HEK293 (cell line): ENCODE measurements around the gene CTNNA2.

ENCODE experiments used
- CTCF ChIA-PET: fragments of 350-600 bp; formaldehyde crosslinking; extraction: SDS; loops from one replicate; lab custom pipeline; 2021; ENCODE audit warnings: antibody characterized with exemption; lab: Yijun Ruan, JAX
- POLR2A ChIA-PET: fragments of 300-600 bp; formaldehyde crosslinking; extraction: SDS; loops from one replicate; lab custom pipeline; 2020; ENCODE audit warnings: antibody characterized with exemption, inconsistent platforms; lab: Yijun Ruan, JAX
- H3K27ac ChIP-seq: fragments of 200-500 bp; sonication (Bioruptor generic); 2 replicates; pipeline ENCODE4 v1.5.1; 2014; ENCODE audit warnings: low read depth, low read length, control low read depth, inconsistent platforms; ENCODE audit errors: extremely low read depth
- H3K36me3 ChIP-seq, 2 experiments: fragments of 200-500 bp in 1 of 2; sonication (Bioruptor generic) in 1 of 2; 1 replicate in 1 of 2; 2 replicates in 1 of 2; pipeline ENCODE4 v1.5.1; 2014 to 2017; ENCODE audit warnings: inconsistent platforms in 2 of 2, low read length in 2 of 2; ENCODE audit not compliant: control insufficient read depth in 2 of 2, insufficient read depth in 1 of 2
- H3K4me1 ChIP-seq: fragments of 200-500 bp; sonication (Bioruptor generic); 2 replicates; pipeline ENCODE4 v1.5.1; 2014; ENCODE audit warnings: mild to moderate bottlenecking, low read length, inconsistent platforms; ENCODE audit not compliant: control insufficient read depth, insufficient read depth
- H3K4me3 ChIP-seq: 2 replicates; pipeline ENCODE4 v1.5.1; 2011; ENCODE audit warnings: low read depth, mild to moderate bottlenecking, control low read depth, low read length, moderate library complexity
- H3K9me3 ChIP-seq: fragments of 200-500 bp; sonication (Bioruptor generic); 2 replicates; pipeline ENCODE4 v1.5.1; 2014; ENCODE audit warnings: low read depth, low read length, inconsistent platforms; ENCODE audit not compliant: control insufficient read depth, insufficient read depth
- KLF16 ChIP-seq: fragments of 450-650 bp; formaldehyde crosslinking; IDR thresholded peaks from 2 replicates; pipeline ENCODE4 v1.5.1; 2017; ENCODE audit warnings: missing biosample characterization, missing genetic modification characterization
- KLF7 ChIP-seq: fragments of 450-650 bp; formaldehyde crosslinking; IDR thresholded peaks from 2 replicates; pipeline ENCODE4 v1.5.1; 2016; ENCODE audit warnings: missing biosample characterization, missing genetic modification characterization, borderline replicate concordance
- MYNN ChIP-seq: fragments of 450-650 bp; formaldehyde crosslinking; IDR thresholded peaks from 2 replicates; pipeline ENCODE4 v1.5.1; 2016; ENCODE audit warnings: missing biosample characterization, missing genetic modification characterization, borderline replicate concordance
- PRDM10 ChIP-seq: fragments of 450-650 bp; formaldehyde crosslinking; IDR thresholded peaks from 2 replicates; pipeline ENCODE4 v1.5.1; 2016; ENCODE audit warnings: missing biosample characterization, missing genetic modification characterization
- SCRT1 ChIP-seq: fragments of 450-650 bp; formaldehyde crosslinking; IDR thresholded peaks from 2 replicates; pipeline ENCODE4 v1.5.1; 2016; ENCODE audit warnings: missing biosample characterization, missing genetic modification characterization, borderline replicate concordance
- TRIM28 ChIP-seq: IDR thresholded peaks from 2 replicates; pipeline ENCODE4 v1.6.1; 2011; ENCODE audit warnings: low read length, control low read depth, borderline replicate concordance
- ZFP3 ChIP-seq: fragments of 450-650 bp; formaldehyde crosslinking; IDR thresholded peaks from 2 replicates; pipeline ENCODE4 v1.5.1; 2016; ENCODE audit warnings: low read depth, missing biosample characterization, missing genetic modification characterization
- ZFP41 ChIP-seq: fragments of 450-650 bp; formaldehyde crosslinking; IDR thresholded peaks from 2 replicates; pipeline ENCODE4 v1.5.1; 2016; ENCODE audit warnings: missing biosample characterization, missing genetic modification characterization, borderline replicate concordance
- ZNF174 ChIP-seq: fragments of 450-650 bp; formaldehyde crosslinking; IDR thresholded peaks from 2 replicates; pipeline ENCODE4 v1.5.0; 2017; ENCODE audit warnings: missing biosample characterization, mild to moderate bottlenecking, missing genetic modification characterization
- ZNF211 ChIP-seq: fragments of 450-650 bp; formaldehyde crosslinking; IDR thresholded peaks from 2 replicates; pipeline ENCODE4 v1.5.1; 2016; ENCODE audit warnings: low read depth, missing biosample characterization, missing genetic modification characterization
- ZNF341 ChIP-seq: fragments of 450-650 bp; formaldehyde crosslinking; IDR thresholded peaks from 2 replicates; pipeline ENCODE4; 2016; ENCODE audit warnings: low read depth, missing biosample characterization, missing genetic modification characterization
- ZNF394 ChIP-seq: fragments of 450-650 bp; formaldehyde crosslinking; IDR thresholded peaks from 2 replicates; pipeline ENCODE4 v1.5.1; 2016; ENCODE audit warnings: missing biosample characterization, missing genetic modification characterization, mild to moderate bottlenecking, moderate library complexity, borderline replicate concordance
- ZNF510 ChIP-seq: fragments of 450-650 bp; formaldehyde crosslinking; IDR thresholded peaks from 2 replicates; pipeline ENCODE4 v1.5.1; 2018; ENCODE audit warnings: mild to moderate bottlenecking, missing genetic modification characterization, missing biosample characterization; ENCODE audit not compliant: insufficient replicate concordance
- ZNF529 ChIP-seq: fragments of 450-650 bp; formaldehyde crosslinking; IDR thresholded peaks from 2 replicates; pipeline ENCODE4 v1.5.1; 2017; ENCODE audit warnings: missing genetic modification characterization, missing biosample characterization; ENCODE audit not compliant: insufficient replicate concordance
- ZNF558 ChIP-seq: fragments of 450-650 bp; formaldehyde crosslinking; IDR thresholded peaks from 2 replicates; pipeline ENCODE4 v1.5.1; 2016; ENCODE audit warnings: missing biosample characterization, missing genetic modification characterization
- ZNF623 ChIP-seq: fragments of 450-650 bp; formaldehyde crosslinking; IDR thresholded peaks from 2 replicates; pipeline ENCODE4 v1.5.1; 2016; ENCODE audit warnings: missing biosample characterization, missing genetic modification characterization
- ZNF626 ChIP-seq: fragments of 450-650 bp; sonication (Bioruptor Pico); formaldehyde crosslinking; IDR thresholded peaks from 2 replicates; pipeline ENCODE4 v1.5.1; 2018; ENCODE audit warnings: missing biosample characterization, missing genetic modification characterization, inconsistent platforms
- ZNF677 ChIP-seq: fragments of 450-650 bp; IDR thresholded peaks from 2 replicates; pipeline ENCODE4 v1.5.0; 2018; ENCODE audit warnings: missing biosample characterization, mild to moderate bottlenecking, missing genetic modification characterization, moderate library complexity
- TF ChIP-seq, protein P1 (sequence below): fragments of 450-650 bp; formaldehyde crosslinking; IDR thresholded peaks from 2 replicates; pipeline ENCODE4 v1.5.1; 2017; ENCODE audit warnings: missing biosample characterization, missing genetic modification characterization
- TF ChIP-seq, protein P2 (sequence below): fragments of 450-650 bp; formaldehyde crosslinking; IDR thresholded peaks from 2 replicates; pipeline ENCODE4 v1.5.1; 2016; ENCODE audit warnings: missing biosample characterization, missing genetic modification characterization, low read depth
- TF ChIP-seq, protein P3 (sequence below): fragments of 450-650 bp; formaldehyde crosslinking; IDR thresholded peaks from 2 replicates; pipeline ENCODE4 v1.5.1; 2017; ENCODE audit warnings: missing biosample characterization, mild to moderate bottlenecking, missing genetic modification characterization, moderate library complexity
- TF ChIP-seq, protein P4 (sequence below): IDR thresholded peaks from 2 replicates; pipeline ENCODE4 v1.6.1; 2011; ENCODE audit warnings: mild to moderate bottlenecking, low read depth, low read length, borderline replicate concordance

Gene CTNNA2

DNA sequence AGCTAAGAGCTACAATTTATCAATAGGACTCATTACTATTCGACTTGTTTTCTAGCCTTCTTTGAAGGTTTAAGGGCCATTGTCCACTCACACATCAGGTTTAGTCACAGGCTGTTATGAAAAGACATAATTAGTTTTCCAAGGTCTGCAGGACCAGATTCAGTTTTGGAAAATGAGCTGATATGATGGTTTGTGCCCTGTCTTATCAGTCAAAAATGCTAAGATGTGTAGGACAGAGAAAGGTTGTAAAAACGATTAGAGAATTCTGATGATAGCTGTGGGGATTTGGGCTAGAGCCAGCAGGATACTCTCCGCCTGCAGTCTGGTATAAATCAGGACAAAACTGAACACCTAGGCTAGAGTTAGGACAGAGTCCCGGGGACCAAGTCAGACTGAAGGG lies 578.4 kb downstream of the CTNNA2 start:
- H3K27ac ChIP-seq, result no peak overlapping the region
- POLR2A ChIA-PET, result interaction anchor here (0.7 kb wide), 1 partner anchor 25 kb away, joined by 3 read pairs; no protein-coding TSS in a partner anchor
- H3K4me1 ChIP-seq, result no peaks in the 10 kb centered on the region
- TF ChIP-seq KLF16 (tag by site-specific recombination), result no peak
- TF ChIP-seq ZNF626 (tag by site-specific recombination), result no peak
- no peak for TF ChIP-seq ZNF677 (tag by site-specific recombination)
- TF ChIP-seq ZNF558 (tag by site-specific recombination), result no peak
- TF ChIP-seq MYNN (tag by site-specific recombination), result no peak
- no peak for TF ChIP-seq ZNF211 (tag by site-specific recombination)
- TF ChIP-seq, all 188 proteins: peak for 0
- H3K4me3 ChIP-seq, result no peak overlapping the region
- CTCF ChIA-PET, result interaction anchor here (0.7 kb wide), 1 partner anchor 17 kb away, joined by 3 read pairs; no protein-coding TSS in a partner anchor
- no peaks in the 10 kb centered on the region for H3K36me3 ChIP-seq
- no peaks in the 10 kb centered on the region for H3K9me3 ChIP-seq

- Histone ChIP-seq H3K4me3 (no peak overlapping the region), H3K27ac (no peak overlapping the region), H3K9me3 (no peaks in the 10 kb centered on the region), H3K36me3 (no peaks in the 10 kb centered on the region), H3K4me1 (no peaks in the 10 kb centered on the region)
- ChIA-PET POLR2A (no interaction called here), CTCF (no interaction called here)
- TF ChIP-seq PRDM10 (tag by site-specific recombination) (no peak), SCRT1 (tag by site-specific recombination) (no peak), ZNF623 (no peak), ZNF174 (no peak), ZNF394 (tag by site-specific recombination) (no peak), ZNF510 (no peak), TRIM28 (no peak), ZNF529 (tag by site-specific recombination) (no peak), KLF7 (tag by site-specific recombination) (no peak), ZFP3 (tag by site-specific recombination) (no peak), ZFP41 (no peak), ZNF341 (no peak)
- TF ChIP-seq, protein P1, sequence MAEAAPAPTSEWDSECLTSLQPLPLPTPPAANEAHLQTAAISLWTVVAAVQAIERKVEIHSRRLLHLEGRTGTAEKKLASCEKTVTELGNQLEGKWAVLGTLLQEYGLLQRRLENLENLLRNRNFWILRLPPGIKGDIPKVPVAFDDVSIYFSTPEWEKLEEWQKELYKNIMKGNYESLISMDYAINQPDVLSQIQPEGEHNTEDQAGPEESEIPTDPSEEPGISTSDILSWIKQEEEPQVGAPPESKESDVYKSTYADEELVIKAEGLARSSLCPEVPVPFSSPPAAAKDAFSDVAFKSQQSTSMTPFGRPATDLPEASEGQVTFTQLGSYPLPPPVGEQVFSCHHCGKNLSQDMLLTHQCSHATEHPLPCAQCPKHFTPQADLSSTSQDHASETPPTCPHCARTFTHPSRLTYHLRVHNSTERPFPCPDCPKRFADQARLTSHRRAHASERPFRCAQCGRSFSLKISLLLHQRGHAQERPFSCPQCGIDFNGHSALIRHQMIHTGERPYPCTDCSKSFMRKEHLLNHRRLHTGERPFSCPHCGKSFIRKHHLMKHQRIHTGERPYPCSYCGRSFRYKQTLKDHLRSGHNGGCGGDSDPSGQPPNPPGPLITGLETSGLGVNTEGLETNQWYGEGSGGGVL (tag by site-specific recombination), result no peak
- TF ChIP-seq, protein P2, sequence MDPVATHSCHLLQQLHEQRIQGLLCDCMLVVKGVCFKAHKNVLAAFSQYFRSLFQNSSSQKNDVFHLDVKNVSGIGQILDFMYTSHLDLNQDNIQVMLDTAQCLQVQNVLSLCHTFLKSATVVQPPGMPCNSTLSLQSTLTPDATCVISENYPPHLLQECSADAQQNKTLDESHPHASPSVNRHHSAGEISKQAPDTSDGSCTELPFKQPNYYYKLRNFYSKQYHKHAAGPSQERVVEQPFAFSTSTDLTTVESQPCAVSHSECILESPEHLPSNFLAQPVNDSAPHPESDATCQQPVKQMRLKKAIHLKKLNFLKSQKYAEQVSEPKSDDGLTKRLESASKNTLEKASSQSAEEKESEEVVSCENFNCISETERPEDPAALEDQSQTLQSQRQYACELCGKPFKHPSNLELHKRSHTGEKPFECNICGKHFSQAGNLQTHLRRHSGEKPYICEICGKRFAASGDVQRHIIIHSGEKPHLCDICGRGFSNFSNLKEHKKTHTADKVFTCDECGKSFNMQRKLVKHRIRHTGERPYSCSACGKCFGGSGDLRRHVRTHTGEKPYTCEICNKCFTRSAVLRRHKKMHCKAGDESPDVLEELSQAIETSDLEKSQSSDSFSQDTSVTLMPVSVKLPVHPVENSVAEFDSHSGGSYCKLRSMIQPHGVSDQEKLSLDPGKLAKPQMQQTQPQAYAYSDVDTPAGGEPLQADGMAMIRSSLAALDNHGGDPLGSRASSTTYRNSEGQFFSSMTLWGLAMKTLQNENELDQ (tag by site-specific recombination), result no peak
- TF ChIP-seq, protein P3, sequence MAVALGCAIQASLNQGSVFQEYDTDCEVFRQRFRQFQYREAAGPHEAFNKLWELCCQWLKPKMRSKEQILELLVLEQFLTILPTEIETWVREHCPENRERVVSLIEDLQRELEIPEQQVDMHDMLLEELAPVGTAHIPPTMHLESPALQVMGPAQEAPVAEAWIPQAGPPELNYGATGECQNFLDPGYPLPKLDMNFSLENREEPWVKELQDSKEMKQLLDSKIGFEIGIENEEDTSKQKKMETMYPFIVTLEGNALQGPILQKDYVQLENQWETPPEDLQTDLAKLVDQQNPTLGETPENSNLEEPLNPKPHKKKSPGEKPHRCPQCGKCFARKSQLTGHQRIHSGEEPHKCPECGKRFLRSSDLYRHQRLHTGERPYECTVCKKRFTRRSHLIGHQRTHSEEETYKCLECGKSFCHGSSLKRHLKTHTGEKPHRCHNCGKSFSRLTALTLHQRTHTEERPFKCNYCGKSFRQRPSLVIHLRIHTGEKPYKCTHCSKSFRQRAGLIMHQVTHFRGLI (tag by site-specific recombination), result no peak
- TF ChIP-seq, protein P4, sequence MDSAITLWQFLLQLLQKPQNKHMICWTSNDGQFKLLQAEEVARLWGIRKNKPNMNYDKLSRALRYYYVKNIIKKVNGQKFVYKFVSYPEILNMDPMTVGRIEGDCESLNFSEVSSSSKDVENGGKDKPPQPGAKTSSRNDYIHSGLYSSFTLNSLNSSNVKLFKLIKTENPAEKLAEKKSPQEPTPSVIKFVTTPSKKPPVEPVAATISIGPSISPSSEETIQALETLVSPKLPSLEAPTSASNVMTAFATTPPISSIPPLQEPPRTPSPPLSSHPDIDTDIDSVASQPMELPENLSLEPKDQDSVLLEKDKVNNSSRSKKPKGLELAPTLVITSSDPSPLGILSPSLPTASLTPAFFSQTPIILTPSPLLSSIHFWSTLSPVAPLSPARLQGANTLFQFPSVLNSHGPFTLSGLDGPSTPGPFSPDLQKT, result no peak
These were observed 579.6 kb downstream of the CTNNA2 start for GRCh38 chr2:80092474-80092873.
